AG04449 (cell line): ENCODE data around the gene ARFGAP2.

Experiments
- CTCF ChIA-PET: fragments of 350-600 bp; formaldehyde crosslinking; extraction: SDS; loops from one replicate; lab custom pipeline; 2021; ENCODE audit warnings: antibody characterized with exemption; lab: Yijun Ruan, JAX
- POLR2A ChIA-PET: fragments of 400-600, 350-600 bp; formaldehyde crosslinking; extraction: SDS; loops from one replicate; lab custom pipeline; 2020; ENCODE audit warnings: antibody characterized with exemption, inconsistent platforms; lab: Yijun Ruan, JAX
- DNase-seq: peaks from one replicate; pipeline ENCODE4 v3.0.0-alpha.2; 2010; ENCODE audit warnings: low read depth, low spot score
- H3K4me3 ChIP-seq: 2 replicates; pipeline ENCODE4 v1.5.1; 2011; ENCODE audit warnings: low read depth, mild to moderate bottlenecking, control low read depth, low read length
- CTCF ChIP-seq: IDR thresholded peaks from one replicate; pipeline ENCODE4 v1.5.1; 2011; ENCODE audit warnings: mild to moderate bottlenecking, moderate library complexity, low read length, control low read depth, inconsistent platforms; ENCODE audit not compliant: insufficient read depth; ENCODE audit errors: missing control alignments

Gene ARFGAP2

GRCh38 chr11:47166368-47166767 is 10.3 kb downstream of the ARFGAP2 start:
- H3K4me3 ChIP-seq, result no peak overlapping the region
- ChIA-PET CTCF (interaction anchor here (5.8 to 8.4 kb wide), 3 partner anchors 13 to 283 kb away, joined by 42 to 106 read pairs (median 89); partner anchors contain the start of gene NR1H3), POLR2A (interaction anchor here (0.6 kb wide), 1 partner anchor 99 kb away, joined by 3 read pairs; no protein-coding TSS in a partner anchor)
- DNase-seq, result no peak
- no peak for TF ChIP-seq CTCF

GRCh38 chr11:47165253-47165840 is 11.3 kb downstream of the ARFGAP2 start:
- ChIA-PET CTCF (interaction anchor here (1.2 to 8.4 kb wide), 6 partner anchors 9 to 282 kb away, joined by 3 to 106 read pairs (median 65); partner anchors contain the start of genes ARFGAP2 and NR1H3), POLR2A (interaction anchor here (0.6 to 0.9 kb wide), 4 partner anchors 11 to 286 kb away, joined by 3 to 4 read pairs (median 4); no protein-coding TSS in a partner anchor)
- no peak for TF ChIP-seq CTCF

GRCh38 chr11:47164321-47164720 is 12.4 kb downstream of the ARFGAP2 start:
- no peak overlapping the region for H3K4me3 ChIP-seq
- no peak for TF ChIP-seq CTCF
- ChIA-PET CTCF (interaction anchor here (1.2 to 8.4 kb wide), 7 partner anchors 11 to 280 kb away, joined by 3 to 106 read pairs (median 53); partner anchors contain the start of genes ARFGAP2 and NR1H3), POLR2A (no interaction called here)
- no peak for DNase-seq

More at GRCh38 chr11:47165253-47165840, 11.3 kb downstream of the ARFGAP2 start:
- no peak overlapping the region for H3K4me3 ChIP-seq
- no peak for DNase-seq

GRCh38 chr11:47163898-47164297 is 12.8 kb downstream of the ARFGAP2 start:
- DNase-seq, result no peak
- no peak for TF ChIP-seq CTCF
- ChIA-PET POLR2A (no interaction called here), CTCF (interaction anchor here (1.0 to 8.4 kb wide), 12 partner anchors 11 to 280 kb away, joined by 3 to 106 read pairs (median 8); partner anchors contain the start of genes ARFGAP2 and NR1H3)
- no peak overlapping the region for H3K4me3 ChIP-seq

GRCh38 chr11:47163193-47163592 is 13.5 kb downstream of the ARFGAP2 start:
- TF ChIP-seq CTCF, result no peak
- no peak overlapping the region for H3K4me3 ChIP-seq
- no peak for DNase-seq
- CTCF ChIA-PET, result interaction anchor here (0.8 to 8.4 kb wide), 19 partner anchors 10 to 295 kb away, joined by 3 to 106 read pairs (median 9); partner anchors contain the start of genes ARFGAP2, CSTPP1, LRP4 and NR1H3
- POLR2A ChIA-PET, result interaction anchor here (0.7 kb wide), 1 partner anchor 270 kb away, joined by 3 read pairs; no protein-coding TSS in a partner anchor

- POLR2A ChIA-PET, result interaction anchor here (0.6 kb wide), 1 partner anchor 496 kb away, joined by 3 read pairs; no protein-coding TSS in a partner anchor
- CTCF ChIA-PET, result interaction anchor here (0.7 to 8.4 kb wide), 28 partner anchors 9 to 337 kb away, joined by 3 to 106 read pairs (median 5); partner anchors contain the start of genes ARFGAP2, CSTPP1, LRP4 and NR1H3
- DNase-seq, result no peak
- no peak overlapping the region for H3K4me3 ChIP-seq
- TF ChIP-seq CTCF, result no peak
These were observed 14.3 kb downstream of the ARFGAP2 start for GRCh38 chr11:47162426-47162825.
